Tibial artery (tissue), 4 donors: ENCODE data around the gene RND3.

Source experiments
- DNase-seq, 2 donors: peaks; one replicate each; pipeline ENCODE4 v3.0.0-alpha.2; 2019
- H3K27ac ChIP-seq, 2 donors: fragments of 200-600 bp; sonication (generic) in 1 of 2; 1 replicate in 1 of 2; 2 replicates in 1 of 2; pipeline ENCODE4 v1.5.1; 2018 to 2019; ENCODE audit warnings: mild to moderate bottlenecking in 1 of 2
- H3K27me3 ChIP-seq, 2 donors: fragments of 200-600 bp; sonication (generic) in 1 of 2; one replicate each; pipeline versions ENCODE4 v1.5.1 to v1.6.0; 2016 to 2019
- H3K36me3 ChIP-seq, 3 donors: fragments of 200-600 bp; sonication (generic) in 2 of 3; one replicate each; pipeline ENCODE4 v1.5.1; 2016 to 2019; ENCODE audit warnings: mild to moderate bottlenecking in 2 of 3
- H3K4me1 ChIP-seq, 4 donors: fragments of 200-600 bp; sonication (generic) in 2 of 4; 1 replicate in 3 of 4; 2 replicates in 1 of 4; pipeline ENCODE4 v1.5.1; 2016 to 2019
- H3K4me3 ChIP-seq, 2 donors: fragments of 200-600 bp; sonication (generic) in 1 of 2; 1 replicate in 1 of 2; 2 replicates in 1 of 2; pipeline ENCODE4 v1.5.1; 2018 to 2019; ENCODE audit warnings: mild to moderate bottlenecking in 2 of 2
- H3K9me3 ChIP-seq, 3 donors: fragments of 200-600 bp; sonication (generic) in 1 of 3; one replicate each; pipeline ENCODE4 v1.5.1; 2016 to 2019
- intact Hi-C: fragments of 100-400 bp; cut with DNase I; formaldehyde crosslinking; loops from one replicate; pipeline ENCODE4 v1.15.0; 2023; ENCODE audit warnings: low total_unique reads
- TF ChIP-seq, protein P1 (sequence below), 2 experiments: fragments of 200-600 bp in 1 of 2; fragments of 450-650 bp in 1 of 2; IDR thresholded peaks; one replicate each; pipeline ENCODE4 v1.5.1; 2017 to 2019; ENCODE audit warnings: antibody characterized with exemption in 2 of 2, mild to moderate bottlenecking in 1 of 2, moderate library complexity in 1 of 2

The RND3 gene

DNA sequence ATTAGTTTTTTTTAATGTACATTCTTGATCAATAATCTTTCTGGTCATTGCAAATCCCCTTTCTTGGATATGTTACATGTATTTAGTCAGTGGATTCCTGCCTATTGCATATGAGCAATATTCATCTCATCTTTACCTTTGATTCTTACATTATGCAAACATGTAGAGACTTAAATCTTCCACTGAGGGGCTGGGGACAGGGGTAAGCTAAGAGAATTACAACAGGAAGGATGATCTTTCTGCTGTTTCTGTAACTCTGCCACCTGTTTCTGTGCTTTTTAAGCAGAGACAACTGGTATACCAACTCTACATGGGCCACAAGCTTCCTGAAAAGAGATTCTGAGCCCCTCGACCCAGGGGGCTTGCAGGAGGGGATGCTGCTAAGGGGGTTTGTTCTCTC lies 68.6 kb downstream of the RND3 start:
- H3K27me3 ChIP-seq, result no peaks in the 10 kb centered on the region
- no peak for DNase-seq
- no peak overlapping the region for H3K27ac ChIP-seq
- no peaks in the 10 kb centered on the region for H3K9me3 ChIP-seq
- H3K4me1 ChIP-seq, result no peaks in the 10 kb centered on the region
- TF ChIP-seq, protein P1, sequence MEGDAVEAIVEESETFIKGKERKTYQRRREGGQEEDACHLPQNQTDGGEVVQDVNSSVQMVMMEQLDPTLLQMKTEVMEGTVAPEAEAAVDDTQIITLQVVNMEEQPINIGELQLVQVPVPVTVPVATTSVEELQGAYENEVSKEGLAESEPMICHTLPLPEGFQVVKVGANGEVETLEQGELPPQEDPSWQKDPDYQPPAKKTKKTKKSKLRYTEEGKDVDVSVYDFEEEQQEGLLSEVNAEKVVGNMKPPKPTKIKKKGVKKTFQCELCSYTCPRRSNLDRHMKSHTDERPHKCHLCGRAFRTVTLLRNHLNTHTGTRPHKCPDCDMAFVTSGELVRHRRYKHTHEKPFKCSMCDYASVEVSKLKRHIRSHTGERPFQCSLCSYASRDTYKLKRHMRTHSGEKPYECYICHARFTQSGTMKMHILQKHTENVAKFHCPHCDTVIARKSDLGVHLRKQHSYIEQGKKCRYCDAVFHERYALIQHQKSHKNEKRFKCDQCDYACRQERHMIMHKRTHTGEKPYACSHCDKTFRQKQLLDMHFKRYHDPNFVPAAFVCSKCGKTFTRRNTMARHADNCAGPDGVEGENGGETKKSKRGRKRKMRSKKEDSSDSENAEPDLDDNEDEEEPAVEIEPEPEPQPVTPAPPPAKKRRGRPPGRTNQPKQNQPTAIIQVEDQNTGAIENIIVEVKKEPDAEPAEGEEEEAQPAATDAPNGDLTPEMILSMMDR (IDR thresholded peaks at IDR 0.05), result no peak
- intact Hi-C loops, result no loop called here
- H3K36me3 ChIP-seq, result no peaks in the 10 kb centered on the region
- H3K4me3 ChIP-seq, result no peak overlapping the region
